ENCODE results near the gene TRIM47.

GRCh38 chr17:75876938-75877751, 1.2 kb downstream of the TRIM47 start:
- TF ChIP-seq CTCF (IDR thresholded peaks at IDR 0.05), result peak in 2 of 5 experiments; percentile 5 to 36
- peak in 1 of 2 donors; percentile 49 for TF ChIP-seq POLR2A (IDR thresholded peaks at IDR 0.05)
- peak; percentile 66 to 98 for TF ChIP-seq EP300 (IDR thresholded peaks at IDR 0.05)

Measured in tibial nerve (tissue), 4 donors.